Activated CD4-positive, alpha-beta memory T cell treated with anti-CD3 and anti-CD28 coated beads, Interleukin-2, amount 10 ng/mL, durations not matched to agents 7 days and 5 days (primary cell): ENCODE results near the gene SNED1. TPM values are rescaled to one million over a fixed set of nuclear protein-coding genes. Genes with fewer than 3 reads are reported as not detected.

Source experiments
- CTCF ChIA-PET: fragments of 350-600 bp; sonication (Branson Sonifier 250); formaldehyde crosslinking; loops from one replicate; lab custom pipeline; 2021; ENCODE audit warnings: antibody characterized with exemption, inconsistent platforms; lab: Charles Lee
- POLR2A ChIA-PET: fragments of 350-600 bp; sonication (Branson Sonifier 250); formaldehyde crosslinking; loops from one replicate; lab custom pipeline; 2021; ENCODE audit warnings: antibody characterized with exemption; lab: Charles Lee
- DNase-seq: peaks from one replicate; pipeline ENCODE4 v3.0.0-alpha.2; 2020
- H3K27ac Mint-ChIP-seq: one replicate; pipeline ENCODE4 v1.8.0; 2021; ENCODE audit warnings: mild to moderate bottlenecking, mixed read lengths
- H3K27me3 Mint-ChIP-seq: one replicate; pipeline ENCODE4 v1.8.0; 2021; ENCODE audit warnings: mixed read lengths
- H3K36me3 Mint-ChIP-seq: one replicate; pipeline ENCODE4 v1.8.0; 2021; ENCODE audit warnings: low read depth, mixed read lengths
- H3K4me1 Mint-ChIP-seq: one replicate; pipeline ENCODE4 v1.8.0; 2021; ENCODE audit warnings: mixed read lengths
- H3K4me3 Mint-ChIP-seq: one replicate; pipeline ENCODE4 v1.8.0; 2021; ENCODE audit warnings: mild to moderate bottlenecking, mixed read lengths
- H3K9me3 Mint-ChIP-seq: one replicate; pipeline ENCODE4 v1.8.0; 2021; ENCODE audit warnings: mixed read lengths
- total RNA-seq, 2 experiments: library from RNA; stranded (reverse); gene quantifications; one replicate each; pipeline ENCODE4 v1.2.3, GENCODE V29; 2021

SNED1 gene
- total RNA-seq, 2 experiments from 2014 or later: 32.6 to 34.3 TPM

- H3K27ac Mint-ChIP-seq: no peak overlapping the region
- ChIA-PET POLR2A (no interaction called here), CTCF (no interaction called here)
- no peaks in the 10 kb centered on the region for H3K9me3 Mint-ChIP-seq
- H3K4me3 Mint-ChIP-seq: no peak overlapping the region
- no peaks in the 10 kb centered on the region for H3K36me3 Mint-ChIP-seq
- no peak for DNase-seq
- peaks cover 11% of the 10 kb centered on the region for H3K4me1 Mint-ChIP-seq
- H3K27me3 Mint-ChIP-seq: peaks cover 4% of the 10 kb centered on the region
Measured at GRCh38 chr2:241014224-241014623, 15.8 kb downstream of the SNED1 start.

- ChIA-PET POLR2A (no interaction called here), CTCF (no interaction called here)
- peak; percentile 11 for DNase-seq
- peaks cover 6% of the 10 kb centered on the region for H3K4me1 Mint-ChIP-seq
- no peak overlapping the region for H3K4me3 Mint-ChIP-seq
- H3K36me3 Mint-ChIP-seq: no peaks in the 10 kb centered on the region
- peaks cover 4% of the 10 kb centered on the region for H3K27me3 Mint-ChIP-seq
- H3K9me3 Mint-ChIP-seq: no peaks in the 10 kb centered on the region
- no peak overlapping the region for H3K27ac Mint-ChIP-seq
Measured at GRCh38 chr2:241014764-241015163, 16.3 kb downstream of the SNED1 start.

GRCh38 chr2:241015439-241015838, 17.0 kb downstream of the SNED1 start:
- Mint-ChIP-seq H3K4me1 (no peaks in the 10 kb centered on the region), H3K9me3 (no peaks in the 10 kb centered on the region), H3K4me3 (no peak overlapping the region), H3K27ac (no peak overlapping the region), H3K27me3 (peaks cover 4% of the 10 kb centered on the region), H3K36me3 (no peaks in the 10 kb centered on the region)
- DNase-seq: peak; percentile 7
- ChIA-PET POLR2A (no interaction called here), CTCF (no interaction called here)

- Mint-ChIP-seq H3K4me3 (no peak overlapping the region), H3K27me3 (peaks cover 8% of the 10 kb centered on the region), H3K9me3 (peaks cover 1% of the 10 kb centered on the region), H3K27ac (no peak overlapping the region), H3K36me3 (no peaks in the 10 kb centered on the region), H3K4me1 (no peaks in the 10 kb centered on the region)
- DNase-seq: no peak
- ChIA-PET CTCF (no interaction called here), POLR2A (no interaction called here)
Measured at GRCh38 chr2:241017228-241017940, 19.0 kb downstream of the SNED1 start.

GRCh38 chr2:241018051-241018891, 19.9 kb downstream of the SNED1 start:
- Mint-ChIP-seq H3K27me3 (peaks cover 8% of the 10 kb centered on the region), H3K36me3 (no peaks in the 10 kb centered on the region), H3K4me1 (no peaks in the 10 kb centered on the region), H3K4me3 (no peak overlapping the region), H3K9me3 (peaks cover 2% of the 10 kb centered on the region), H3K27ac (no peak overlapping the region)
- peak; percentile 12 for DNase-seq
- POLR2A ChIA-PET: no interaction called here
- CTCF ChIA-PET: no interaction called here

- Mint-ChIP-seq H3K4me1 (no peaks in the 10 kb centered on the region), H3K27me3 (peaks cover 11% of the 10 kb centered on the region), H3K9me3 (peaks cover 2% of the 10 kb centered on the region), H3K27ac (no peak overlapping the region), H3K4me3 (no peak overlapping the region), H3K36me3 (no peaks in the 10 kb centered on the region)
- ChIA-PET POLR2A (no interaction called here), CTCF (no interaction called here)
- no peak for DNase-seq
Measured at GRCh38 chr2:241019441-241020139, 21.2 kb downstream of the SNED1 start.

GRCh38 chr2:241020201-241020600, 21.8 kb downstream of the SNED1 start:
- H3K9me3 Mint-ChIP-seq: peaks cover 2% of the 10 kb centered on the region
- H3K4me1 Mint-ChIP-seq: no peaks in the 10 kb centered on the region
- H3K4me3 Mint-ChIP-seq: no peak overlapping the region
- POLR2A ChIA-PET: no interaction called here
- H3K36me3 Mint-ChIP-seq: no peaks in the 10 kb centered on the region
- CTCF ChIA-PET: no interaction called here
- no peak overlapping the region for H3K27ac Mint-ChIP-seq
- H3K27me3 Mint-ChIP-seq: peaks cover 11% of the 10 kb centered on the region
- no peak for DNase-seq

- no peak overlapping the region for H3K27ac Mint-ChIP-seq
- H3K4me1 Mint-ChIP-seq: no peaks in the 10 kb centered on the region
- peaks cover 3% of the 10 kb centered on the region for H3K36me3 Mint-ChIP-seq
- POLR2A ChIA-PET: no interaction called here
- CTCF ChIA-PET: no interaction called here
- peaks cover 7% of the 10 kb centered on the region for H3K9me3 Mint-ChIP-seq
- H3K27me3 Mint-ChIP-seq: peaks cover 11% of the 10 kb centered on the region
- peak; percentile 9 for DNase-seq
- H3K4me3 Mint-ChIP-seq: no peak overlapping the region
Measured at GRCh38 chr2:241020629-241021190, 22.3 kb downstream of the SNED1 start.

- Mint-ChIP-seq H3K9me3 (peaks cover 23% of the 10 kb centered on the region), H3K36me3 (peaks cover 9% of the 10 kb centered on the region), H3K27me3 (peaks cover 14% of the 10 kb centered on the region), H3K4me1 (no peaks in the 10 kb centered on the region), H3K4me3 (no peak overlapping the region), H3K27ac (no peak overlapping the region)
- no peak for DNase-seq
- ChIA-PET POLR2A (interaction anchor here (1.7 kb wide), 1 partner anchor 12 kb away, joined by 5 read pairs; no protein-coding TSS in a partner anchor), CTCF (no interaction called here)
Measured at GRCh38 chr2:241025639-241026038, 27.2 kb downstream of the SNED1 start.

GRCh38 chr2:241029599-241030332, 31.3 kb downstream of the SNED1 start:
- H3K27ac Mint-ChIP-seq: no peak overlapping the region
- no peaks in the 10 kb centered on the region for H3K4me1 Mint-ChIP-seq
- CTCF ChIA-PET: no interaction called here
- peaks cover 9% of the 10 kb centered on the region for H3K36me3 Mint-ChIP-seq
- peaks cover 21% of the 10 kb centered on the region for H3K9me3 Mint-ChIP-seq
- H3K27me3 Mint-ChIP-seq: peaks cover 3% of the 10 kb centered on the region
- peak; percentile 12 for DNase-seq
- POLR2A ChIA-PET: no interaction called here
- no peak overlapping the region for H3K4me3 Mint-ChIP-seq

GRCh38 chr2:241030333-241030680, 31.9 kb downstream of the SNED1 start:
- ChIA-PET POLR2A (no interaction called here), CTCF (no interaction called here)
- peak; percentile 14 for DNase-seq
- no peak overlapping the region for H3K4me3 Mint-ChIP-seq
- peaks cover 9% of the 10 kb centered on the region for H3K36me3 Mint-ChIP-seq
- H3K27ac Mint-ChIP-seq: no peak overlapping the region
- H3K4me1 Mint-ChIP-seq: no peaks in the 10 kb centered on the region
- H3K9me3 Mint-ChIP-seq: peaks cover 20% of the 10 kb centered on the region
- H3K27me3 Mint-ChIP-seq: peaks cover 6% of the 10 kb centered on the region

GRCh38 chr2:241030883-241031282, 32.5 kb downstream of the SNED1 start:
- peaks cover 6% of the 10 kb centered on the region for H3K27me3 Mint-ChIP-seq
- peaks cover 15% of the 10 kb centered on the region for H3K9me3 Mint-ChIP-seq
- H3K36me3 Mint-ChIP-seq: peaks cover 6% of the 10 kb centered on the region
- no peak overlapping the region for H3K4me3 Mint-ChIP-seq
- DNase-seq: no peak
- no peak overlapping the region for H3K27ac Mint-ChIP-seq
- H3K4me1 Mint-ChIP-seq: no peaks in the 10 kb centered on the region
- POLR2A ChIA-PET: no interaction called here
- CTCF ChIA-PET: no interaction called here
